ENCODE measurements around the gene TECTA. TPM values are rescaled to one million over a fixed set of nuclear protein-coding genes. Genes with fewer than 3 reads are reported as not detected.
"Not testable (repeated sequence)": the region's sequence is repeated elsewhere in the genome, so short reads cannot be mapped to it uniquely, and the experiment has no call there.

Gene TECTA
- total RNA-seq, 4 donors from 2014 or later: under 0.01 to 2.8 (median 1.1) TPM; not detected in 1

- intact Hi-C loops (cut with DNase I; ENCODE audit: low total_unique reads): no loop called here
- Histone ChIP-seq H3K9me3 (no peaks in the 10 kb centered on the region), H3K27ac (no peak overlapping the region), H3K4me3 (no peak overlapping the region), H3K4me1 (no peaks in the 10 kb centered on the region), H3K27me3 (no peaks in the 10 kb centered on the region), H3K36me3 (no peaks in the 10 kb centered on the region)
- TF ChIP-seq POLR2A (IDR thresholded peaks at IDR 0.05) (no peak), CTCF (IDR thresholded peaks at IDR 0.05) (no peak)
- no peak for DNase-seq
Measured at GRCh38 chr11:121163658-121164308, 62.7 kb downstream of the TECTA start.

GRCh38 chr11:121177629-121178028 lies 76.6 kb downstream of the TECTA start:
- intact Hi-C loops (cut with DNase I; ENCODE audit: low total_unique reads); DNase-seq; H3K4me3 ChIP-seq; H3K27ac ChIP-seq; H3K36me3 ChIP-seq; H3K27me3 ChIP-seq; H3K4me1 ChIP-seq: not testable (repeated sequence)
- peaks cover 0 to 18% of the 10 kb centered on the region in 2 donors for H3K9me3 ChIP-seq

GRCh38 chr11:121179306-121179705 lies 78.3 kb downstream of the TECTA start:
- Histone ChIP-seq H3K4me3 (no peak overlapping the region), H3K27ac (no peak overlapping the region), H3K27me3 (no peaks in the 10 kb centered on the region), H3K4me1 (no peaks in the 10 kb centered on the region), H3K36me3 (no peaks in the 10 kb centered on the region), H3K9me3 (peaks cover 0 to 18% of the 10 kb centered on the region in 2 donors)
- DNase-seq: no peak
- TF ChIP-seq CTCF (IDR thresholded peaks at IDR 0.05) (no peak), POLR2A (IDR thresholded peaks at IDR 0.05) (no peak)
- intact Hi-C loops (cut with DNase I; ENCODE audit: low total_unique reads): no loop called here

GRCh38 chr11:121180183-121180582 lies 79.1 kb downstream of the TECTA start:
- H3K27me3 ChIP-seq: no peaks in the 10 kb centered on the region
- no peaks in the 10 kb centered on the region for H3K4me1 ChIP-seq
- H3K36me3 ChIP-seq: no peaks in the 10 kb centered on the region
- no peak overlapping the region for H3K4me3 ChIP-seq
- H3K27ac ChIP-seq: no peak overlapping the region
- intact Hi-C loops (cut with DNase I; ENCODE audit: low total_unique reads): no loop called here
- TF ChIP-seq POLR2A (IDR thresholded peaks at IDR 0.05) (no peak), CTCF (IDR thresholded peaks at IDR 0.05) (no peak)
- H3K9me3 ChIP-seq: peaks cover 0 to 18% of the 10 kb centered on the region in 2 donors
- DNase-seq: no peak

GRCh38 chr11:121188776-121189175 lies 87.7 kb downstream of the TECTA start:
- no peaks in the 10 kb centered on the region for H3K27me3 ChIP-seq
- TF ChIP-seq POLR2A (IDR thresholded peaks at IDR 0.05): no peak
- TF ChIP-seq CTCF (IDR thresholded peaks at IDR 0.05): no peak
- H3K4me3 ChIP-seq: no peak overlapping the region
- no peak for DNase-seq
- no peak overlapping the region for H3K27ac ChIP-seq
- intact Hi-C loops (cut with DNase I; ENCODE audit: low total_unique reads): no loop called here
- H3K4me1 ChIP-seq: no peaks in the 10 kb centered on the region
- no peaks in the 10 kb centered on the region for H3K36me3 ChIP-seq
- no peaks in the 10 kb centered on the region for H3K9me3 ChIP-seq

GRCh38 chr11:121191818-121192217 lies 90.8 kb downstream of the TECTA start:
- TF ChIP-seq POLR2A (IDR thresholded peaks at IDR 0.05) (no peak), CTCF (IDR thresholded peaks at IDR 0.05) (no peak)
- H3K27me3 ChIP-seq: no peaks in the 10 kb centered on the region
- no peaks in the 10 kb centered on the region for H3K36me3 ChIP-seq
- no peaks in the 10 kb centered on the region for H3K9me3 ChIP-seq
- H3K27ac ChIP-seq: no peak overlapping the region
- no peak overlapping the region for H3K4me3 ChIP-seq
- DNase-seq: no peak
- intact Hi-C loops (cut with DNase I; ENCODE audit: low total_unique reads): no loop called here
- no peaks in the 10 kb centered on the region for H3K4me1 ChIP-seq
